ENCODE data around the gene SRMS. TPM values are rescaled to one million over a fixed set of nuclear protein-coding genes. Genes with fewer than 3 reads are reported as not detected.

The SRMS gene
- total and polyA plus RNA-seq, 3 donors from 2014 or later, result 0.19 to 0.42 (median 0.24) TPM

GRCh38 chr20:63551068-63551467 is 3.5 kb upstream of the SRMS start:
- TF ChIP-seq POLR2A (IDR thresholded peaks at IDR 0.05) (no peak), CTCF (IDR thresholded peaks at IDR 0.05) (no peak)
- no peak for DNase-seq
- H3K27ac ChIP-seq, result no peak overlapping the region
- no peaks in the 10 kb centered on the region for H3K9me3 ChIP-seq
- WGBS, 2 donors, result 41 to 47% methylated on average over 9 of the region's 9 CpGs
- intact Hi-C loops (cut with DNase I; ENCODE audit: low total_unique reads), result no loop called here
- H3K27me3 ChIP-seq, result no peaks in the 10 kb centered on the region
- H3K4me1 ChIP-seq, result peaks cover 6% of the 10 kb centered on the region
- H3K4me3 ChIP-seq, result no peak overlapping the region
- no peaks in the 10 kb centered on the region for H3K36me3 ChIP-seq (ENCODE audit: low read depth, missing control alignments)

GRCh38 chr20:63549679-63550282 is 2.2 kb upstream of the SRMS start:
- no peak for TF ChIP-seq CTCF (IDR thresholded peaks at IDR 0.05)
- TF ChIP-seq POLR2A (IDR thresholded peaks at IDR 0.05), result no peak
- Histone ChIP-seq H3K36me3 (ENCODE audit: low read depth, missing control alignments) (no peaks in the 10 kb centered on the region), H3K9me3 (no peaks in the 10 kb centered on the region), H3K27me3 (no peaks in the 10 kb centered on the region), H3K4me1 (peaks cover 6% of the 10 kb centered on the region), H3K4me3 (no peak overlapping the region), H3K27ac (no peak overlapping the region)
- intact Hi-C loops (cut with DNase I; ENCODE audit: low total_unique reads), result no loop called here
- DNase-seq, result no peak
- 87 to 88% methylated on average over 13 to 18 of the region's 18 CpGs for WGBS, 2 donors

GRCh38 chr20:63549019-63549418 is 1.5 kb upstream of the SRMS start:
- Histone ChIP-seq H3K4me3 (no peak overlapping the region), H3K27me3 (no peaks in the 10 kb centered on the region), H3K4me1 (peaks cover 5% of the 10 kb centered on the region), H3K9me3 (no peaks in the 10 kb centered on the region), H3K36me3 (ENCODE audit: low read depth, missing control alignments) (no peaks in the 10 kb centered on the region), H3K27ac (no peak overlapping the region)
- 33 to 51% methylated on average over 6 to 20 of the region's 25 CpGs for WGBS, 2 donors
- DNase-seq, result no peak
- TF ChIP-seq POLR2A (IDR thresholded peaks at IDR 0.05), result no peak
- no peak for TF ChIP-seq CTCF (IDR thresholded peaks at IDR 0.05)
- intact Hi-C loops (cut with DNase I; ENCODE audit: low total_unique reads), result no loop called here

- Histone ChIP-seq H3K4me3 (no peak overlapping the region), H3K4me1 (no peaks in the 10 kb centered on the region), H3K36me3 (ENCODE audit: low read depth, missing control alignments) (no peaks in the 10 kb centered on the region), H3K27ac (no peak overlapping the region), H3K9me3 (no peaks in the 10 kb centered on the region), H3K27me3 (no peaks in the 10 kb centered on the region)
- intact Hi-C loops (cut with DNase I; ENCODE audit: low total_unique reads), result no loop called here
- 32 to 36% methylated on average over 11 of the region's 11 CpGs for WGBS, 2 donors
- DNase-seq, result no peak
- TF ChIP-seq CTCF (IDR thresholded peaks at IDR 0.05), result no peak
- no peak for TF ChIP-seq POLR2A (IDR thresholded peaks at IDR 0.05)
Observed at GRCh38 chr20:63548542-63548941, 993 bp upstream of the SRMS start.

All from testis (tissue), 3 donors.